OCI-LY7 (cell line): Measurements from ENCODE around the gene SLAIN2.

Experiments used
- EZH2phosphoT487 ChIP-seq: fragments of 200-600 bp; sonication (generic); IDR thresholded peaks from 2 replicates; pipeline ENCODE4 v1.6.1; 2018; ENCODE audit warnings: low read depth, borderline replicate concordance, mild to moderate bottlenecking, mixed run types, antibody characterized with exemption, low read length, moderate library complexity, mixed read lengths
- TF ChIP-seq, protein P1 (sequence below): fragments of 200-600 bp; sonication (generic); conservative IDR thresholded peaks from 2 replicates; pipeline ENCODE4 v1.5.1; 2014; ENCODE audit warnings: mild to moderate bottlenecking, antibody characterized with exemption, low read length, moderate library complexity, mixed read lengths

DNA sequence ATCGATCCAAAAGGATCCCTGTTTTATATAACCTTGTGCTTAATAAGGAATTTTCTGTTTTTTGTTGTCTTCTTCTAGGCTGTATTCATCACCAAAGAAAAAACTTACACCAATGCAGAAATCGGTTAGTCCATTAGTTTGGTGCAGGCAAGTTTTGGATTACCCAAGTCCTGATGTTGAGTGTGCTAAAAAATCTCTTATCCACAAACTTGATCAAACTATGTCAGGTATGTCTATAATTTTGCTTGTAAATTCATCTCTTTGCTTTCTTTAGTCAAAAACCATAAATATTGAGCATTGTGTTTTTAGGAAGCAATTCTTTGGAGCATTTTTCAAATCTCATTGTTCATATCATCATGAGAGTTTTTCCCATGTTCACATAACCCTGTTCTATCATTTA, 28.4 kb downstream of the SLAIN2 start:
- TF ChIP-seq, protein P1, sequence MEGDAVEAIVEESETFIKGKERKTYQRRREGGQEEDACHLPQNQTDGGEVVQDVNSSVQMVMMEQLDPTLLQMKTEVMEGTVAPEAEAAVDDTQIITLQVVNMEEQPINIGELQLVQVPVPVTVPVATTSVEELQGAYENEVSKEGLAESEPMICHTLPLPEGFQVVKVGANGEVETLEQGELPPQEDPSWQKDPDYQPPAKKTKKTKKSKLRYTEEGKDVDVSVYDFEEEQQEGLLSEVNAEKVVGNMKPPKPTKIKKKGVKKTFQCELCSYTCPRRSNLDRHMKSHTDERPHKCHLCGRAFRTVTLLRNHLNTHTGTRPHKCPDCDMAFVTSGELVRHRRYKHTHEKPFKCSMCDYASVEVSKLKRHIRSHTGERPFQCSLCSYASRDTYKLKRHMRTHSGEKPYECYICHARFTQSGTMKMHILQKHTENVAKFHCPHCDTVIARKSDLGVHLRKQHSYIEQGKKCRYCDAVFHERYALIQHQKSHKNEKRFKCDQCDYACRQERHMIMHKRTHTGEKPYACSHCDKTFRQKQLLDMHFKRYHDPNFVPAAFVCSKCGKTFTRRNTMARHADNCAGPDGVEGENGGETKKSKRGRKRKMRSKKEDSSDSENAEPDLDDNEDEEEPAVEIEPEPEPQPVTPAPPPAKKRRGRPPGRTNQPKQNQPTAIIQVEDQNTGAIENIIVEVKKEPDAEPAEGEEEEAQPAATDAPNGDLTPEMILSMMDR, result no peak
- TF ChIP-seq EZH2phosphoT487, result no peak
